ENCODE results near the gene MORN5.

Gene MORN5

GRCh38 chr9:122113574-122113973 lies 46.1 kb upstream of the MORN5 start (continued):
- TF ChIP-seq REPIN1 (tag by site-specific recombination; IDR thresholded peaks at IDR 0.05; ENCODE audit: low read depth) = no peak

- ChIA-PET CTCF (interaction anchor here (1.9 to 6.5 kb wide), 5 partner anchors 8 to 235 kb away, joined by 8 to 59 read pairs (median 11); no protein-coding TSS in a partner anchor), POLR2A (no interaction called here)
- H3K27ac ChIP-seq (ENCODE audit: extremely low read depth, low read depth, low read length) = no peak overlapping the region
- no peaks in the 10 kb centered on the region for H3K36me3 ChIP-seq (ENCODE audit: control insufficient read depth in 2 of 2, insufficient read depth in 1 of 2, low read length in 2 of 2)
- no peak for TF ChIP-seq ZNF146 (tag by site-specific recombination; IDR thresholded peaks at IDR 0.05)
- TF ChIP-seq ZNF549 (tag by site-specific recombination; IDR thresholded peaks at IDR 0.05) = no peak
- 0 out of 2 replicates have a peak, but pooled peaks have one; percentile 18 for TF ChIP-seq ZNF16 (tag by site-specific recombination; IDR thresholded peaks at IDR 0.05; ENCODE audit: low read depth)
- no peak overlapping the region for H3K4me3 ChIP-seq (ENCODE audit: low read depth, low read length)
- H3K4me1 ChIP-seq (ENCODE audit: control insufficient read depth, insufficient read depth, low read length) = no peaks in the 10 kb centered on the region
- H3K9me3 ChIP-seq (ENCODE audit: control insufficient read depth, insufficient read depth, low read depth, low read length) = no peaks in the 10 kb centered on the region
Observed at GRCh38 chr9:122115176-122116035, 44.3 kb upstream of the MORN5 start.

- ChIA-PET POLR2A (no interaction called here), CTCF (interaction anchor here (0.6 to 6.5 kb wide), 7 partner anchors 7 to 235 kb away, joined by 3 to 59 read pairs (median 9); no protein-coding TSS in a partner anchor)
- no peak for TF ChIP-seq ZNF837 (tag by site-specific recombination; IDR thresholded peaks at IDR 0.05)
- no peak for TF ChIP-seq ZNF19 (tag by site-specific recombination; IDR thresholded peaks at IDR 0.05; ENCODE audit: low read depth)
- no peak for TF ChIP-seq ZBTB17 (tag by site-specific recombination; IDR thresholded peaks at IDR 0.05)
- TF ChIP-seq ZBTB26 (tag by site-specific recombination; optimal IDR thresholded peaks at IDR 0.05) = no peak
- peak; percentile 44 for TF ChIP-seq ZIC2 (tag by site-specific recombination; IDR thresholded peaks at IDR 0.05)
- no peak for TF ChIP-seq YY1 (tag by site-specific recombination; IDR thresholded peaks at IDR 0.05)
- no peak for TF ChIP-seq ZNF2 (tag by site-specific recombination; IDR thresholded peaks at IDR 0.05)
- no peak for TF ChIP-seq ZNF701 (tag by site-specific recombination; IDR thresholded peaks at IDR 0.05)
- Histone ChIP-seq H3K4me1 (ENCODE audit: control insufficient read depth, insufficient read depth, low read length) (no peaks in the 10 kb centered on the region), H3K4me3 (ENCODE audit: low read depth, low read length) (no peak overlapping the region), H3K27ac (ENCODE audit: extremely low read depth, low read depth, low read length) (no peak overlapping the region), H3K36me3 (ENCODE audit: control insufficient read depth in 2 of 2, insufficient read depth in 1 of 2, low read length in 2 of 2) (no peaks in the 10 kb centered on the region), H3K9me3 (ENCODE audit: control insufficient read depth, insufficient read depth, low read depth, low read length) (no peaks in the 10 kb centered on the region)
Observed at GRCh38 chr9:122116040-122116439, 43.7 kb upstream of the MORN5 start.

- POLR2A ChIA-PET = no interaction called here
- TF ChIP-seq ZNF157 (tag by site-specific recombination; IDR thresholded peaks at IDR 0.05) (no peak), ZNF514 (tag by site-specific recombination; IDR thresholded peaks at IDR 0.05) (no peak), ZNF239 (tag by site-specific recombination; IDR thresholded peaks at IDR 0.05) (no peak), ZNF791 (tag by site-specific recombination; IDR thresholded peaks at IDR 0.05) (no peak), REPIN1 (tag by site-specific recombination; IDR thresholded peaks at IDR 0.05; ENCODE audit: low read depth) (no peak), ZFP41 (tag by site-specific recombination; IDR thresholded peaks at IDR 0.05; ENCODE audit: borderline replicate concordance) (no peak), ZNF558 (tag by site-specific recombination; IDR thresholded peaks at IDR 0.05) (no peak), PRDM10 (tag by site-specific recombination; IDR thresholded peaks at IDR 0.05) (no peak), ZBTB21 (tag by site-specific recombination; IDR thresholded peaks at IDR 0.05) (no peak), ZNF362 (tag by site-specific recombination; IDR thresholded peaks at IDR 0.05) (no peak), ZNF426 (tag by site-specific recombination; IDR thresholded peaks at IDR 0.05) (no peak), ZNF423 (tag by site-specific recombination; IDR thresholded peaks at IDR 0.05) (no peak)
Observed at GRCh38 chr9:122116448-122117173, 43.1 kb upstream of the MORN5 start.

More at GRCh38 chr9:122116448-122117173, 43.1 kb upstream of the MORN5 start:
- no peaks in the 10 kb centered on the region for H3K36me3 ChIP-seq (ENCODE audit: control insufficient read depth in 2 of 2, insufficient read depth in 1 of 2, low read length in 2 of 2)
- CTCF ChIA-PET = interaction anchor here (0.6 to 6.5 kb wide), 7 partner anchors 6 to 234 kb away, joined by 3 to 59 read pairs (median 9); no protein-coding TSS in a partner anchor
- H3K27ac ChIP-seq (ENCODE audit: extremely low read depth, low read depth, low read length) = no peak overlapping the region
- no peaks in the 10 kb centered on the region for H3K4me1 ChIP-seq (ENCODE audit: control insufficient read depth, insufficient read depth, low read length)
- H3K9me3 ChIP-seq (ENCODE audit: control insufficient read depth, insufficient read depth, low read depth, low read length) = no peaks in the 10 kb centered on the region
- no peak overlapping the region for H3K4me3 ChIP-seq (ENCODE audit: low read depth, low read length)

All from HEK293 (cell line).